HepG2 (cell line): ENCODE results near the gene FGD2. TPM values are rescaled to one million over a fixed set of nuclear protein-coding genes. Genes with fewer than 3 reads are reported as not detected.

Experiments
- ATAC-seq: fragments of 200-7000 bp; cut with Tn5 transposase; 3 replicates; pipeline ENCODE4 v1.9.1; 2020; ENCODE audit warnings: mild to moderate bottlenecking, moderate library complexity
- BruUV-seq: library from RNA; stranded (reverse); fragments of 400-500 nt; replicated peaks from 2 replicates; lab custom pipeline; 2021; lab: Mats Ljungman, UMichigan
- CTCF ChIA-PET: fragments of 300-600 bp; formaldehyde crosslinking; extraction: SDS; loops from one replicate; lab custom pipeline; 2021; ENCODE audit warnings: low total read pairs, inconsistent platforms, low intra/inter-chr PET ratio; lab: Yijun Ruan, JAX
- POLR2A ChIA-PET: fragments of 350-600 bp; sonication (Branson Sonifier 250); formaldehyde crosslinking; loops from one replicate; lab custom pipeline; 2020; ENCODE audit warnings: antibody characterized with exemption, inconsistent platforms; lab: Yijun Ruan, JAX
- DNase-seq: peaks from one replicate; pipeline ENCODE4 v3.0.0-alpha.2; 2015; ENCODE audit warnings: low spot score
- FAIRE-seq: peaks from 3 replicates; lab custom pipeline; 2011; peaks lifted over from hg19 to GRCh38; lab: Jason Lieb, UNC
- H2AFZ ChIP-seq: one replicate; pipeline ENCODE4 v1.6.1; 2011; ENCODE audit warnings: low read length, inconsistent platforms
- H3K27ac ChIP-seq: fragments of 300-600 bp; 3 replicates; pipeline ENCODE4 v1.8.0; 2011; ENCODE audit warnings: mixed run types, mild to moderate bottlenecking, mixed read lengths, low read length, inconsistent platforms; ENCODE audit not compliant: insufficient read depth; ENCODE audit errors: extremely low read length
- H3K27me3 ChIP-seq, 2 experiments: fragments of 200-600 bp in 1 of 2; 2 replicates in 1 of 2; 3 replicates in 1 of 2; pipeline versions ENCODE4 v1.6.0 to v1.8.0; 2011; ENCODE audit warnings: low read length in 2 of 2, mild to moderate bottlenecking in 2 of 2, moderate library complexity in 2 of 2, inconsistent platforms in 1 of 2; ENCODE audit not compliant: insufficient read depth in 2 of 2, control insufficient read depth in 1 of 2
- H3K36me3 ChIP-seq, 2 experiments: fragments of 200-600 bp in 1 of 2; replicated peaks in 1 of 2; 2 replicates in 1 of 2; 3 replicates in 1 of 2; pipeline versions ENCODE4 v1.5.1 to v1.8.0; 2011; ENCODE audit warnings: low read length in 2 of 2, inconsistent platforms in 1 of 2; ENCODE audit not compliant: insufficient read depth in 2 of 2, control insufficient read depth in 1 of 2
- H3K4me1 ChIP-seq: 2 replicates; pipeline ENCODE4 v1.5.1; 2012; ENCODE audit warnings: low read length, inconsistent platforms; ENCODE audit not compliant: insufficient read depth
- H3K4me2 ChIP-seq: 2 replicates; pipeline ENCODE4 v1.6.0; 2011; ENCODE audit warnings: low read depth, low read length, inconsistent platforms
- H3K4me3 ChIP-seq, 3 experiments: fragments of 200-600 bp in 1 of 3; sonication (generic), shearing (Covaris generic) in 1 of 3; replicated peaks in 1 of 3; 2 replicates each; pipeline ENCODE4 v1.5.1; 2011 to 2016; ENCODE audit warnings: low read length in 3 of 3, inconsistent platforms in 2 of 3, low read depth in 2 of 3, mild to moderate bottlenecking in 2 of 3, control low read depth in 1 of 3, mixed read lengths in 1 of 3; ENCODE audit not compliant: insufficient read depth in 1 of 3
- H3K79me2 ChIP-seq: one replicate; pipeline ENCODE4 v1.6.1; 2011; ENCODE audit warnings: low read length, inconsistent platforms; ENCODE audit not compliant: insufficient read depth
- H3K9ac ChIP-seq: 2 replicates; pipeline ENCODE4 v1.6.0; 2011; ENCODE audit warnings: mild to moderate bottlenecking, low read depth, low read length, inconsistent platforms; ENCODE audit not compliant: insufficient read depth
- H3K9me3 ChIP-seq: 2 replicates; pipeline ENCODE4 v1.5.1; 2012; ENCODE audit warnings: mild to moderate bottlenecking, low read length
- H4K20me1 ChIP-seq: 2 replicates; pipeline ENCODE4 v1.6.0; 2011; ENCODE audit warnings: inconsistent platforms, mild to moderate bottlenecking, low read length, moderate library complexity; ENCODE audit not compliant: insufficient read depth
- ATF2 ChIP-seq: sonication (generic); formaldehyde crosslinking; IDR thresholded peaks from 2 replicates; pipeline ENCODE4 v1.4.0; 2020; ENCODE audit warnings: missing genetic modification reagents
- BATF2 ChIP-seq: sonication (generic); formaldehyde crosslinking; IDR thresholded peaks from 2 replicates; pipeline ENCODE4 v1.8.0; 2022; ENCODE audit warnings: mild to moderate bottlenecking, missing genetic modification reagents, moderate library complexity
- GLI4 ChIP-seq: sonication (generic); formaldehyde crosslinking; IDR thresholded peaks from 2 replicates; pipeline ENCODE4 v1.5.1; 2020; ENCODE audit warnings: missing genetic modification reagents, mild to moderate bottlenecking, moderate library complexity, borderline replicate concordance
- GLMP ChIP-seq: sonication (generic); formaldehyde crosslinking; IDR thresholded peaks from 2 replicates; pipeline ENCODE4 v1.9.0; 2021; ENCODE audit warnings: missing genetic modification reagents, mild to moderate bottlenecking, borderline replicate concordance
- HOXA7 ChIP-seq: sonication (generic); formaldehyde crosslinking; IDR thresholded peaks from 2 replicates; pipeline ENCODE4 v1.8.1; 2022; ENCODE audit warnings: mild to moderate bottlenecking, missing genetic modification reagents, moderate library complexity
- KDM5A ChIP-seq: fragments of 200-600 bp; sonication (generic); IDR thresholded peaks from 2 replicates; pipeline ENCODE4 v1.7.0; 2018; ENCODE audit warnings: antibody characterized with exemption, mild to moderate bottlenecking, low read length, borderline replicate concordance
- MTF2 ChIP-seq: sonication (generic); formaldehyde crosslinking; IDR thresholded peaks from 2 replicates; pipeline ENCODE4 v1.5.0; 2020; ENCODE audit warnings: missing genetic modification reagents, borderline replicate concordance
- NCOR1 ChIP-seq: fragments of 200-600 bp; sonication (generic); IDR thresholded peaks from 2 replicates; pipeline ENCODE4 v1.7.0; 2017; ENCODE audit warnings: antibody characterized with exemption, low read length, borderline replicate concordance
- RFX1 ChIP-seq: fragments of 450-650 bp; IDR thresholded peaks from 2 replicates; pipeline ENCODE4 v1.6.1; 2017
- RFX5 ChIP-seq: IDR thresholded peaks from 2 replicates; pipeline ENCODE4 v1.6.1; 2011; ENCODE audit warnings: low read depth, low read length, improper control_type of control experiment
- RFXAP ChIP-seq: sonication (generic); formaldehyde crosslinking; IDR thresholded peaks from 2 replicates; pipeline ENCODE4 v1.4.0; 2020; ENCODE audit warnings: missing genetic modification reagents, borderline replicate concordance
- SCMH1 ChIP-seq: sonication (generic); formaldehyde crosslinking; IDR thresholded peaks from 2 replicates; pipeline ENCODE4 v1.9.0; 2021; ENCODE audit warnings: missing genetic modification reagents, mild to moderate bottlenecking, borderline replicate concordance
- TCF12 ChIP-seq, 2 experiments: fragments of 450-650 bp in 1 of 2; sonication (generic) in 1 of 2; formaldehyde crosslinking in 1 of 2; IDR thresholded peaks; 2 replicates each; pipeline versions ENCODE4 v1.6.1 to v1.8.0; 2017 to 2022; ENCODE audit warnings: antibody characterized with exemption in 1 of 2, mild to moderate bottlenecking in 1 of 2, missing genetic modification reagents in 1 of 2, moderate library complexity in 1 of 2
- TCF7 ChIP-seq: sonication (generic); IDR thresholded peaks from 2 replicates; pipeline ENCODE4 v1.6.1; 2016; ENCODE audit warnings: antibody characterized with exemption, low read depth
- TOPORS ChIP-seq: sonication (generic); formaldehyde crosslinking; IDR thresholded peaks from 2 replicates; pipeline ENCODE4 v1.8.0; 2023; ENCODE audit warnings: mild to moderate bottlenecking, missing genetic modification reagents
- UBTF ChIP-seq: sonication (generic); formaldehyde crosslinking; IDR thresholded peaks from 2 replicates; pipeline ENCODE4 v1.4.0; 2020; ENCODE audit warnings: mild to moderate bottlenecking, missing genetic modification reagents
- ZBTB14 ChIP-seq: sonication (generic); formaldehyde crosslinking; IDR thresholded peaks from 2 replicates; pipeline ENCODE4 v1.4.0; 2020; ENCODE audit warnings: missing genetic modification reagents
- WGBS: methylation state at CpG from one replicate; pipeline ENCODE4 v1.1.6; 2017; ENCODE audit warnings: low lambda C conversion rate; 5-methylcytosine and 5-hydroxymethylcytosine counted together
- in situ Hi-C: cut with HindIII; loops from 2 replicates; pipeline ENCODE4 v1.10.0; 2017; ENCODE audit warnings: low pct_unique_long_range_greater_than_20kb; ENCODE audit not compliant: extremely low pct_ligation_motif_present
- intact Hi-C: fragments of 100-400 bp; cut with micrococcal nuclease; formaldehyde crosslinking; loops from one replicate; pipeline ENCODE4 v1.10.0; 2022; ENCODE audit not compliant: unreplicated experiment
- polyA plus RNA-seq, 8 experiments: library from polyadenylated mRNA; depleted of rRNA in 3 of 8; stranded (reverse) in 7 of 8; unstranded in 1 of 8; fragments of >200 nt; fragmentation: Illumina TruSeq in 4 of 8; extraction: Trizol in 4 of 8; gene quantifications; 2 replicates each; pipeline versions ENCODE4 v1.2.1 to v1.2.3, GENCODE V29; 2011 to 2016; ENCODE audit warnings: low read depth in 4 of 8, missing spikeins in 1 of 8, mixed read lengths in 1 of 8; ENCODE audit not compliant: insufficient read depth in 1 of 8
- total RNA-seq, 5 experiments: library from RNA; depleted of rRNA; stranded (reverse); fragments of >200 nt; fragmentation: Illumina TruSeq; extraction: Trizol; gene quantifications; 2 replicates each; pipeline ENCODE4 v1.2.3, GENCODE V29; 2016; ENCODE audit warnings: low read depth in 1 of 5

Gene FGD2
- total and polyA plus RNA-seq, 2 of the 13 experiments (the other 11 are each of a cell fraction or from before 2014, with no cell fraction given), result not detected

- no peak for TF ChIP-seq SCMH1
- TF ChIP-seq ZBTB14 (CRISPR knock-in tag), result no peak
- TF ChIP-seq MTF2 (CRISPR knock-in tag), result no peak
- TF ChIP-seq NCOR1, result no peak
- no peak for TF ChIP-seq GLMP (CRISPR knock-in tag)
These were observed 41.1 kb upstream of the FGD2 start (continued) for GRCh38 chr6:36964349-36964748.

- Histone ChIP-seq H3K4me1 (peaks cover 8% of the 10 kb centered on the region; the same call in 1 of the 2 replicates), H3K27ac (no peak overlapping the region), H3K36me3 (peaks cover 19 to 28% of the 10 kb centered on the region in 2 experiments; a peak in 4 of 5 replicates), H2AFZ (no peak overlapping the region), H3K27me3 (peaks cover 3 to 14% of the 10 kb centered on the region in 2 experiments; a peak in 2 of 5 replicates), H3K9ac (no peak overlapping the region), H3K9me3 (no peaks in the 10 kb centered on the region), H4K20me1 (no peaks in the 10 kb centered on the region), H3K4me3 (no peak overlapping the region), H3K4me2 (no peak overlapping the region), H3K79me2 (no peaks in the 10 kb centered on the region)
- no peak for TF ChIP-seq UBTF (CRISPR knock-in tag)
- no peak for TF ChIP-seq GLI4 (CRISPR knock-in tag)
- no peak for TF ChIP-seq RFXAP (CRISPR knock-in tag)
- no peak for TF ChIP-seq TOPORS (CRISPR knock-in tag)
- no peak for TF ChIP-seq KDM5A
- TF ChIP-seq TCF7, result no peak
- no peak for TF ChIP-seq RFX5
- no peak for TF ChIP-seq TCF12 (IDR thresholded peaks at IDR 0.05)
- TF ChIP-seq TCF12 (CRISPR knock-in tag; IDR thresholded peaks at IDR 0.05), result no peak
- no peak for TF ChIP-seq RFX1
- no peak for TF ChIP-seq BATF2
- TF ChIP-seq HOXA7 (CRISPR knock-in tag), result no peak
- TF ChIP-seq ATF2 (CRISPR knock-in tag), result no peak
- ChIA-PET CTCF (no interaction called here), POLR2A (no interaction called here)
- FAIRE-seq, result no peak
- DNase-seq, result no peak
- in situ Hi-C loops, result no loop called here
- 65% methylated on average over 4 of the region's 4 CpGs for WGBS
- intact Hi-C loops, result no loop called here
- no TSS peak for BruUV-seq
- peak; percentile 5; the same call in 2 of the 3 replicates for ATAC-seq
These were observed 40.5 kb upstream of the FGD2 start for GRCh38 chr6:36964908-36965307.
